Peyer's patch (tissue), 4 donors: ENCODE measurements around the gene PRDX2.

ENCODE experiments used
- CTCF ChIP-seq, 6 experiments: fragments of 450-650 bp in 4 of 6; fragments of 200-600 bp in 2 of 6; sonication (generic) in 1 of 6; IDR thresholded peaks; one replicate each; pipeline ENCODE4 v1.5.1; 2017 to 2019; ENCODE audit warnings: antibody characterized with exemption in 6 of 6, mild to moderate bottlenecking in 3 of 6, moderate library complexity in 1 of 6
- POLR2A ChIP-seq, 2 donors: fragments of 450-650 bp; IDR thresholded peaks; one replicate each; pipeline ENCODE4 v1.5.1; 2017; ENCODE audit warnings: antibody characterized with exemption in 2 of 2, mild to moderate bottlenecking in 2 of 2, moderate library complexity in 2 of 2

- no peak for TF ChIP-seq CTCF (IDR thresholded peaks at IDR 0.05)
- TF ChIP-seq POLR2A (IDR thresholded peaks at IDR 0.05) = no peak
Observed at GRCh38 chr19:12750851-12751250, 50.7 kb downstream of the PRDX2 start.
